ENCODE data around the gene ERICH2.
A peak's percentile ranks its signal among the peaks of the same experiment; 100 is the strongest.

ERICH2 gene

DNA sequence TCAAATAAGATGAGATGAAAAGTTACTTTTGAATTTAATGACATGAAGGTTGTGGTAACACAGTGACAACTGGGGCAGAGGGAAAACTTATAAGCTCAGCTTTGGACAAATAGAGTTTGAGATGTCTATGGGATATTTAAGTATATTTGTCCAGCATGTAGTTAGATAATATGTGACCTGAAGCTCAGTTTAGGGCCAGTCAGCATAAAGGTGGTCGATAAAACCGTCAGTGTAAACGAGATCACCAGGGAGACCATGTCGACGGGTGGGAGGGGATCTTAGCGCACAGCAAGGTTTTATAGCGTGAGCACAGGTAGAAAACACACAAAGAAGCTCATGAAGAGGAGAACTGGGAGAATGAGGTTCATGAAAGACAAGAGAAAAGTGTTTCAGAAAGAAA, 7.4 kb upstream of the ERICH2 start:
- Histone ChIP-seq H3K36me3 (ENCODE audit: control insufficient read depth in 2 of 2, insufficient read depth in 2 of 2, low read length in 2 of 2) (no peaks in the 10 kb centered on the region), H3K9ac (ENCODE audit: low read length in 2 of 2) (no peak overlapping the region), H3K27ac (ENCODE audit: low read length) (no peak overlapping the region), H3K9me3 (ENCODE audit: control insufficient read depth in 2 of 2, low read length in 2 of 2) (no peaks in the 10 kb centered on the region), H3K4me1 (ENCODE audit: control insufficient read depth, insufficient read depth, low read length) (no peaks in the 10 kb centered on the region), H3K27me3 (ENCODE audit: control insufficient read depth in 1 of 2, insufficient read depth in 2 of 2, low read length in 2 of 2) (no peaks in the 10 kb centered on the region), H3K4me3 (ENCODE audit: low read length in 2 of 2) (no peak overlapping the region)

DNA sequence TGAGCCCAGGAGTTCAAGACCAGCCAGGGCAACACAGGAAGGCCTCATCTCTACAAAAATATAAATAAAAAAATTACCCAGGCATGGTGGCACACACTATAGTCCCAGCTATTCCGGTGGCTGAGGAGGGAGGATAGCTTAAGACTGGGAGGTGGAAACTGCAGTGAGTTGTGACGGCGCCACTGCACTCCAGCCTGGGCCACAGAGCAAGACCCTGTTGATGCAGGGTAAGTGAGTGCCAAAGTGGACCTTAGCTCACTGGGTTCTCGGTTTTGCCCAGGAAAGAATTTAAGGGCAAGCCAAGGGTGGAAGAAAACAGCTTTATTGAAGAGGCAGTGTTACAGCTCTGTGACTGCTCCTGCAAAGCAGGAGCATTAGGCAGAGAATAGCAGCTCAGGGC, 6.9 kb upstream of the ERICH2 start:
- no peak overlapping the region for H3K9ac ChIP-seq (ENCODE audit: low read length in 2 of 2)

DNA sequence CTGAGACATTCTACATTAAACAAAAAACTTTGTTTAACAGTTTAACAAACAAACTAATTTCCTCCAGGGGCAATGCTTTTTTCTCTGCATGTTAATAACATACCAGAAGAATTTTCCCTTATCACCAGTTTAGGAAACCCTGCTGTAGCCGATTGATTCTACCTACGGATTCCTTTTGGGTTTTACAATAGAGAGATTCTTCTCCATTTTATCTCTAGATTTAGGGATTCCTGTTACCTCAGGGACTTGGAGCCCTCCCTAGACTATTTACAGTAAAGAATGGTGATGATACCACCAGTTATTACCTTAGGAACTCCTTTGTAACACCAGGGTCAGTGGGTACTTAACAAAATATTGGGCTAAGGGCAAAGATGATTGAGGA, 5.3 kb upstream of the ERICH2 start:
- H3K9ac ChIP-seq (ENCODE audit: low read length in 2 of 2), result no peak overlapping the region
- H3K9me3 ChIP-seq (ENCODE audit: control insufficient read depth in 2 of 2, low read length in 2 of 2), result no peaks in the 10 kb centered on the region
- no peaks in the 10 kb centered on the region for H3K36me3 ChIP-seq (ENCODE audit: control insufficient read depth in 2 of 2, insufficient read depth in 2 of 2, low read length in 2 of 2)
- no peak overlapping the region for H3K27ac ChIP-seq (ENCODE audit: low read length)
- H3K4me1 ChIP-seq (ENCODE audit: control insufficient read depth, insufficient read depth, low read length), result no peaks in the 10 kb centered on the region
- no peaks in the 10 kb centered on the region for H3K27me3 ChIP-seq (ENCODE audit: control insufficient read depth in 1 of 2, insufficient read depth in 2 of 2, low read length in 2 of 2)
- H3K4me3 ChIP-seq (ENCODE audit: low read length in 2 of 2), result no peak overlapping the region

More for the DNA sequence above, 6.9 kb upstream of the ERICH2 start:
- Histone ChIP-seq H3K27ac (ENCODE audit: low read length) (no peak overlapping the region), H3K9me3 (ENCODE audit: control insufficient read depth in 2 of 2, low read length in 2 of 2) (no peaks in the 10 kb centered on the region), H3K36me3 (ENCODE audit: control insufficient read depth in 2 of 2, insufficient read depth in 2 of 2, low read length in 2 of 2) (no peaks in the 10 kb centered on the region), H3K4me1 (ENCODE audit: control insufficient read depth, insufficient read depth, low read length) (no peaks in the 10 kb centered on the region), H3K27me3 (ENCODE audit: control insufficient read depth in 1 of 2, insufficient read depth in 2 of 2, low read length in 2 of 2) (no peaks in the 10 kb centered on the region), H3K4me3 (ENCODE audit: low read length in 2 of 2) (no peak overlapping the region)

DNA sequence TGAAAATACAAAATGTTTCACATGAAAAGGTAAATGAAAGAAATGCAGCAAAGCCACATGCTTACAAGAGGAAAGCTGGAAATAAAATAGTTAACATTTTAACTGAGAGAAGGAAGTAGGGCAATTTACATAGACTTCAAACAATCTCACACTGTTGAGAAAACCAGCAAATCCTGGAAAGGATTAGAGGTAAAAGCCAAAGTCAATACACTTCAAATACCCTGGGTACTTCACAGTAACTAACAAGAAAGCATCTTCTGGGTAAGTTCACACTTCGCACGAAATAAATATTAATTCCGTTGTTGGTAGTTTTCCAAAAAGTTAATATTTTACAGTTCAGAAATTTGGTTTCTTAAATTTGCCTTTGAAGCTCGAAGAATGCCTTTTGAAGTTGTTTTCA, 3.5 kb upstream of the ERICH2 start:
- H3K27me3 ChIP-seq (ENCODE audit: control insufficient read depth in 1 of 2, insufficient read depth in 2 of 2, low read length in 2 of 2), result no peaks in the 10 kb centered on the region
- H3K9ac ChIP-seq (ENCODE audit: low read length in 2 of 2), result no peak overlapping the region
- H3K27ac ChIP-seq (ENCODE audit: low read length), result no peak overlapping the region
- no peak overlapping the region for H3K4me3 ChIP-seq (ENCODE audit: low read length in 2 of 2)
- peaks cover 6% of the 10 kb centered on the region for H3K4me1 ChIP-seq (ENCODE audit: control insufficient read depth, insufficient read depth, low read length)
- no peaks in the 10 kb centered on the region for H3K9me3 ChIP-seq (ENCODE audit: control insufficient read depth in 2 of 2, low read length in 2 of 2)
- H3K36me3 ChIP-seq (ENCODE audit: control insufficient read depth in 2 of 2, insufficient read depth in 2 of 2, low read length in 2 of 2), result no peaks in the 10 kb centered on the region

DNA sequence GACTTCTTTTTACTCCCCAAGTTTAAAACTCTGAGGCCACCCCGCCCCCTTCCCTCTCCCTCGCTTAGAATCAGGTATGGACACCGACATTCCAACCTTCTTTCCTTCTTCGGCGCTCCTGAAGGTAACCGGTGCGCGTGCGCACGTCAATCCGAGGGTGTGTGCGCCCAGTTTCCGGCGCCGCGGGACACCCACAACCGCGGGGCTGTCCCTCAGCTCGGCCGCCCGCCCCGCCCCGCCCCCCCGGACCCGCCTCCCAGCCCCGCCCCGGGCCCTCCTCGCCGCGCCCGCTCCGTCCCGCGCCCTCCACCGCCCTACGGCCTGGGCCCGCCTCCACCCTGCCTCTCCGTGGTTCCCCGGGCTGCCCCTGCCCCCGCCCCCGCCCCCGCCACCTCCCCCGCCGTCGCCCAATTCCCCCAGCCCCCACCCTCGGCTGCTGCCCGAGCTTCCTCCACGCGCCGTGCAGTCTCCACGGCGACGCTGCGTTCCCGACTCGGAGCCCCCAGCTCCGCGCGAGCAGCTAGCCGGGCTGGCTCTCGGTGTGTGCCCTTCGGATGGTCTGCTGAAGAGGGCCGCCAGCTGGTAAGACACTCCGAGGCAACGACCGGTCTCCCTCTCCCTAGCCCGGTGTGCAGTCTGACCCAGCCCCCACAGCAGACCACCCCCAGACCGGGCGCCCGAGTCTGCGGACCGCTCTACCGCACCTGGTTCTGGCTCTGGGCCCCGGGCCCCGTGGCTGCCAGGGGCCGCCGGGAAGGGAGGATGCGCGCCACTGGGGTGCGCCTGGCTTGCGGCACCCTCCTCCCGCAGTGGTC, 635 bp downstream of the ERICH2 start:
- no peaks in the 10 kb centered on the region for H3K36me3 ChIP-seq (ENCODE audit: control insufficient read depth in 2 of 2, insufficient read depth in 2 of 2, low read length in 2 of 2)
- no peak overlapping the region for H3K27ac ChIP-seq (ENCODE audit: low read length)
- no peaks in the 10 kb centered on the region for H3K9me3 ChIP-seq (ENCODE audit: control insufficient read depth in 2 of 2, low read length in 2 of 2)
- H3K9ac ChIP-seq (ENCODE audit: low read length in 2 of 2), result peak overlapping the region; percentile 55 to 72
- H3K27me3 ChIP-seq (ENCODE audit: control insufficient read depth in 1 of 2, insufficient read depth in 2 of 2, low read length in 2 of 2), result no peaks in the 10 kb centered on the region
- peaks cover 6% of the 10 kb centered on the region for H3K4me1 ChIP-seq (ENCODE audit: control insufficient read depth, insufficient read depth, low read length)
- peak overlapping the region; percentile 73 to 81 for H3K4me3 ChIP-seq (ENCODE audit: low read length in 2 of 2)

DNA sequence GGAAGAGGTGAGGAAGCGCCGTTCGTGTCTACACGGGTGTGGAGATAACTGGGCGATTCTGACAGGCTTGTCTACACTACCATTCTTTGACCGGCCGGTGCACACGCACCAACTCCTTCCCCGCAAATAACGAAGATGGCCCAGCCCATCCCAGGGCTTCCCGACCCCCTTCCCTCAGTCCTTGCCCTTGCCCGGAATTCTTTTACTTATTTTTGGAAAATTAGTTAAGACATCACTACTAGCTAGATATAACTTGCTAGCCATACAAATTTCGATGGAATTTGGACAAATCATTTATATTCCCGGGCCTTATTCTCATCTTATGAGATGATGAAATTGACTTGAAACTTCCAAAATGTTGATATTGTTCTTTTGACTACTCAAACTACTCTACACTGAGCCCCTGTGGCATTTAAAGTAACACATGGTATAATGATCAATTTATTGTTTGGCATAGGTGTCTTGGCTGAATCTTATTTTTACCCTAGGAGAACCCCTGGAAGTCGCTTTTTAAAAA, 1.3 kb downstream of the ERICH2 start:
- Histone ChIP-seq H3K9ac (ENCODE audit: low read length in 2 of 2) (peak overlapping the region; percentile 47 to 55), H3K27ac (ENCODE audit: low read length) (no peak overlapping the region)

DNA sequence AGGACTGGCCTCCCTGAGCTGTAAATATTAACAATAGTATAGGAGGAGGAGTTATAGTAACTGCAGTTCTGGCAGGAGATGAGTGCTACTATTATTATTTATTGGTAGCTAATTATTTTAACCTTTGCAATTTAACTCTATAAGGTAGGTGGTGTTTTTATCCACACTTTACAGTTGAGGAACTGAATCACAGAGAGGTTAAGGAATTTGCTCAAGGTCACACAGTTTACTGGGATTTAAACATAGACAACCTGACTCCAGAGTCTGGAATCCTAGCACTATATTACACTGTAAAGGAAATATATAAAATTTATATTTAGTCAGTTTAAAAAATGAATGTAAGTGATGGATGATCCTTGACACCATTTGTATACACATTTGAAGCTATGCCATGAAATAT, 2.1 kb downstream of the ERICH2 start:
- Histone ChIP-seq H3K27ac (ENCODE audit: low read length) (no peak overlapping the region), H3K9ac (ENCODE audit: low read length in 2 of 2) (no peak overlapping the region), H3K36me3 (ENCODE audit: control insufficient read depth in 2 of 2, insufficient read depth in 2 of 2, low read length in 2 of 2) (no peaks in the 10 kb centered on the region), H3K4me3 (ENCODE audit: low read length in 2 of 2) (no peak overlapping the region), H3K27me3 (ENCODE audit: control insufficient read depth in 1 of 2, insufficient read depth in 2 of 2, low read length in 2 of 2) (no peaks in the 10 kb centered on the region), H3K9me3 (ENCODE audit: control insufficient read depth in 2 of 2, low read length in 2 of 2) (no peaks in the 10 kb centered on the region), H3K4me1 (ENCODE audit: control insufficient read depth, insufficient read depth, low read length) (peaks cover 6% of the 10 kb centered on the region)

More for the DNA sequence above, 1.3 kb downstream of the ERICH2 start:
- Histone ChIP-seq H3K9me3 (ENCODE audit: control insufficient read depth in 2 of 2, low read length in 2 of 2) (no peaks in the 10 kb centered on the region), H3K27me3 (ENCODE audit: control insufficient read depth in 1 of 2, insufficient read depth in 2 of 2, low read length in 2 of 2) (no peaks in the 10 kb centered on the region), H3K36me3 (ENCODE audit: control insufficient read depth in 2 of 2, insufficient read depth in 2 of 2, low read length in 2 of 2) (no peaks in the 10 kb centered on the region), H3K4me1 (ENCODE audit: control insufficient read depth, insufficient read depth, low read length) (peaks cover 6% of the 10 kb centered on the region), H3K4me3 (ENCODE audit: low read length in 2 of 2) (peak overlapping the region; percentile 69 to 80)

DNA sequence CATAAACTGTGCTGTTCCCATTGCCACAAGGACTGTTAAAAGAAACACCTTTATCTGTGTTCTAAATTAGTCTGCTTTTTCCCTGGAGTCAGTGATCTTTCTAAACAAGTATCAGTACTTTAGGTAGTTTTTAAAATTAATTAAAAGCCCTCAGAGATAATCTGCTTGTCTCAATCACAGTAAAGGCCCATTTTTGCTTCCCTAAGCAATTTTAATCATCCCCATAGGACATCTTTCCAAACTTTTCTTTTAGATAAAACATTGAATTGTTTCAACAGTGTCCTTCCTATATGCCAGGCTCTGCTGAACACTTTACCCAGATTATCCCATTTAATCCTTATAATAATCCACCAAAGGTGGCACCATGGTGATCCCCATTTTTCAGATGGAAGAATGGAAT, 3.9 kb downstream of the ERICH2 start:
- Histone ChIP-seq H3K4me1 (ENCODE audit: control insufficient read depth, insufficient read depth, low read length) (peaks cover 6% of the 10 kb centered on the region), H3K27ac (ENCODE audit: low read length) (no peak overlapping the region), H3K36me3 (ENCODE audit: control insufficient read depth in 2 of 2, insufficient read depth in 2 of 2, low read length in 2 of 2) (no peaks in the 10 kb centered on the region), H3K27me3 (ENCODE audit: control insufficient read depth in 1 of 2, insufficient read depth in 2 of 2, low read length in 2 of 2) (no peaks in the 10 kb centered on the region), H3K9ac (ENCODE audit: low read length in 2 of 2) (no peak overlapping the region), H3K9me3 (ENCODE audit: control insufficient read depth in 2 of 2, low read length in 2 of 2) (no peaks in the 10 kb centered on the region), H3K4me3 (ENCODE audit: low read length in 2 of 2) (no peak overlapping the region)

DNA sequence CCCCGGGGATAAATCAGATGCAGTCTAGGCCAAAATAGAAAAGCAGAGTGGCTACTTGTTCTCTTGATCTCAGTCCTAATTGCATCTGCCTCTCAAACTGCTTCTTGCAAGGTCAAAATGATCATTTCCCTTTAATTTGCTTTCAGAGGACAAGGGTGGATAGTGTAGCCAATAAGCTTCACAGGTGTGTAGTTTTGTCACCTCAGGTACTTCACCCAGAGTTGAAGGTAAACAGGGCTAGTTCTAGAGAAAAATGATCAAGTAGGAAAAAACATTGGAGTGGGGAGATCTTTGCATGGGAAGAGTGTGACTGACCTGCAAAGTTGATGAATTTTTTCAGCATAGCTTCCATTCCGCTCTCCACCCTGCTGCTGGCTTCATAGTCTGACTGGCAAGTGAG, 8.7 kb downstream of the ERICH2 start:
- Histone ChIP-seq H3K4me3 (ENCODE audit: low read length in 2 of 2) (no peak overlapping the region), H3K27ac (ENCODE audit: low read length) (no peak overlapping the region), H3K9me3 (ENCODE audit: control insufficient read depth in 2 of 2, low read length in 2 of 2) (no peaks in the 10 kb centered on the region), H3K4me1 (ENCODE audit: control insufficient read depth, insufficient read depth, low read length) (no peaks in the 10 kb centered on the region), H3K9ac (ENCODE audit: low read length in 2 of 2) (no peak overlapping the region), H3K36me3 (ENCODE audit: control insufficient read depth in 2 of 2, insufficient read depth in 2 of 2, low read length in 2 of 2) (no peaks in the 10 kb centered on the region), H3K27me3 (ENCODE audit: control insufficient read depth in 1 of 2, insufficient read depth in 2 of 2, low read length in 2 of 2) (no peaks in the 10 kb centered on the region)

DNA sequence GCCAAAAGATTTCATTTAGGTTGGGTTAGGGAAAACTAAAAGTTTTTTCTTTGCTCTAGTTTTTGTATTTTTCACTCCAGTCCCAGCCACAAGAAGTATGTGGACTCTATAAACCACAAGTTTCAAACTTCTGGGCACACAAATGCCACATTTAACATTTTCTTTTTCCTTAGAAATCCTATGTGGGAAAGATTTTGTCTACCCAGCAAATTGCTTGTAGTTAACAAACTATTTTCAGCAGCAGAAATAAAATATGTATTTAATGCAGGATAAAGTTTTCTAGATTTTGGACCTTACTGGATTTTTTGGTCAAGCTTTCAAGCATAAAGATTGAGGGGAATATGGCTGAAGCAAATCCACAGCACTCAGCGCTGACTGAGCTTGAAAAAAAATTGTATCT, 9.1 kb downstream of the ERICH2 start:
- Histone ChIP-seq H3K9ac (ENCODE audit: low read length in 2 of 2) (no peak overlapping the region), H3K4me1 (ENCODE audit: control insufficient read depth, insufficient read depth, low read length) (no peaks in the 10 kb centered on the region), H3K9me3 (ENCODE audit: control insufficient read depth in 2 of 2, low read length in 2 of 2) (no peaks in the 10 kb centered on the region), H3K27ac (ENCODE audit: low read length) (no peak overlapping the region), H3K4me3 (ENCODE audit: low read length in 2 of 2) (no peak overlapping the region), H3K36me3 (ENCODE audit: control insufficient read depth in 2 of 2, insufficient read depth in 2 of 2, low read length in 2 of 2) (no peaks in the 10 kb centered on the region), H3K27me3 (ENCODE audit: control insufficient read depth in 1 of 2, insufficient read depth in 2 of 2, low read length in 2 of 2) (no peaks in the 10 kb centered on the region)

DNA sequence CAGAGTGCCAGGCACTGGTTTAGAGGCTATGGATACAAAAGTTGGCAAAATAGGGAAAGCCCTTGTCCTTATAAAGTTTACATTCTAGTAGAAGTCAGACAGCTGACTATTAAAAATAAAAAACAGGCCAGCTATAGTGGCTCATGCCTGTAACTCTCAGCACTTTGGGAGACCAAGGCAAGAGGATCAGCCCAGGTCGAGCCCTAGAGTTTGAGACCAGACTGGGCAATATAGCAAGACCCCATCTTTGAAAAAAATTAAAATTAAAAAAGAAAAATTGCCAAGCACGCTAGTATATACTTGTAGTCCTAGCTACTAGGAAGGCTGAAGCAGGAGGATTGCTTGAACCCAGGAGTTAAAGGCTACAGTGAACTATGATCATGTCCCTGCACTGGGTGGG, 12.5 kb downstream of the ERICH2 start:
- H3K27me3 ChIP-seq (ENCODE audit: control insufficient read depth in 1 of 2, insufficient read depth in 2 of 2, low read length in 2 of 2), result no peaks in the 10 kb centered on the region
- no peaks in the 10 kb centered on the region for H3K36me3 ChIP-seq (ENCODE audit: control insufficient read depth in 2 of 2, insufficient read depth in 2 of 2, low read length in 2 of 2)
- H3K4me1 ChIP-seq (ENCODE audit: control insufficient read depth, insufficient read depth, low read length), result no peaks in the 10 kb centered on the region
- H3K27ac ChIP-seq (ENCODE audit: low read length), result no peak overlapping the region
- H3K9ac ChIP-seq (ENCODE audit: low read length in 2 of 2), result no peak overlapping the region
- no peak overlapping the region for H3K4me3 ChIP-seq (ENCODE audit: low read length in 2 of 2)
- H3K9me3 ChIP-seq (ENCODE audit: control insufficient read depth in 2 of 2, low read length in 2 of 2), result no peaks in the 10 kb centered on the region

All from stomach smooth muscle (tissue), 2 donors.